ENCODE results near the gene FBXL7. TPM values are rescaled to one million over a fixed set of nuclear protein-coding genes. Genes with fewer than 3 reads are reported as not detected.

Gene FBXL7
- total and polyA plus RNA-seq, 2 donors, result 15.3 to 30.3 TPM

GRCh38 chr5:15487228-15487627, 12.8 kb upstream of the FBXL7 start:
- H3K36me3 ChIP-seq (ENCODE audit: insufficient read depth), result no peaks in the 10 kb centered on the region
- no peak overlapping the region for H3K4me3 ChIP-seq (ENCODE audit: low read depth, low read length)
- H3K27ac ChIP-seq (ENCODE audit: low read depth), result no peak overlapping the region
- no peak for DNase-seq (ENCODE audit: extremely low spot score)
- peaks cover 2% of the 10 kb centered on the region for H3K4me1 ChIP-seq (ENCODE audit: insufficient read depth)
- 79% methylated on average over 2 of the region's 2 CpGs for WGBS

- Histone ChIP-seq H3K4me3 (ENCODE audit: low read depth, low read length) (no peak overlapping the region), H3K27ac (ENCODE audit: low read depth) (no peak overlapping the region), H3K4me1 (ENCODE audit: insufficient read depth) (peaks cover 2% of the 10 kb centered on the region), H3K36me3 (ENCODE audit: insufficient read depth) (no peaks in the 10 kb centered on the region)
- no peak for DNase-seq (ENCODE audit: extremely low spot score)
- WGBS, result 72% methylated on average over 5 of the region's 5 CpGs
These were observed 10.3 kb upstream of the FBXL7 start for GRCh38 chr5:15489571-15490235.

- WGBS, result 97% methylated on average over 1 of the region's 1 CpG
- no peaks in the 10 kb centered on the region for H3K36me3 ChIP-seq (ENCODE audit: insufficient read depth)
- no peaks in the 10 kb centered on the region for H3K4me1 ChIP-seq (ENCODE audit: insufficient read depth)
- no peak overlapping the region for H3K27ac ChIP-seq (ENCODE audit: low read depth)
- no peak for DNase-seq (ENCODE audit: extremely low spot score)
- no peak overlapping the region for H3K4me3 ChIP-seq (ENCODE audit: low read depth, low read length)
These were observed 7.4 kb upstream of the FBXL7 start for GRCh38 chr5:15492545-15492944.

GRCh38 chr5:15493501-15493900, 6.5 kb upstream of the FBXL7 start:
- Histone ChIP-seq H3K36me3 (ENCODE audit: insufficient read depth) (no peaks in the 10 kb centered on the region), H3K4me3 (ENCODE audit: low read depth, low read length) (no peak overlapping the region), H3K27ac (ENCODE audit: low read depth) (no peak overlapping the region), H3K4me1 (ENCODE audit: insufficient read depth) (no peaks in the 10 kb centered on the region)
- DNase-seq (ENCODE audit: extremely low spot score), result no peak
- 76% methylated on average over 5 of the region's 5 CpGs for WGBS

GRCh38 chr5:15495026-15495425, 5.0 kb upstream of the FBXL7 start:
- WGBS, result 85% methylated on average over 6 of the region's 6 CpGs
- H3K4me3 ChIP-seq (ENCODE audit: low read depth, low read length), result no peak overlapping the region
- no peak overlapping the region for H3K27ac ChIP-seq (ENCODE audit: low read depth)
- H3K4me1 ChIP-seq (ENCODE audit: insufficient read depth), result no peaks in the 10 kb centered on the region
- no peak for DNase-seq (ENCODE audit: extremely low spot score)
- no peaks in the 10 kb centered on the region for H3K36me3 ChIP-seq (ENCODE audit: insufficient read depth)

GRCh38 chr5:15496886-15497285, 3.1 kb upstream of the FBXL7 start:
- no peak for DNase-seq (ENCODE audit: extremely low spot score)
- Histone ChIP-seq H3K36me3 (ENCODE audit: insufficient read depth) (no peaks in the 10 kb centered on the region), H3K4me3 (ENCODE audit: low read depth, low read length) (no peak overlapping the region), H3K27ac (ENCODE audit: low read depth) (no peak overlapping the region), H3K4me1 (ENCODE audit: insufficient read depth) (no peaks in the 10 kb centered on the region)
- 73% methylated on average over 3 of the region's 3 CpGs for WGBS

GRCh38 chr5:15500325-15501001, 483 bp downstream of the FBXL7 start:
- Histone ChIP-seq H3K4me1 (ENCODE audit: insufficient read depth) (no peaks in the 10 kb centered on the region), H3K36me3 (ENCODE audit: insufficient read depth) (no peaks in the 10 kb centered on the region), H3K4me3 (ENCODE audit: low read depth, low read length) (peak overlapping the region; percentile 82), H3K27ac (ENCODE audit: low read depth) (peak overlapping the region; percentile 94)
- WGBS, result 1% methylated on average over 61 of the region's 61 CpGs
- no peak for DNase-seq (ENCODE audit: extremely low spot score)

GRCh38 chr5:15501091-15501791, 1.3 kb downstream of the FBXL7 start:
- peak; percentile 57 for DNase-seq (ENCODE audit: extremely low spot score)
- peak overlapping the region; percentile 43 for H3K27ac ChIP-seq (ENCODE audit: low read depth)
- WGBS, result under 1% methylated on average over 15 of the region's 15 CpGs
- peak overlapping the region; percentile 82 for H3K4me3 ChIP-seq (ENCODE audit: low read depth, low read length)
- H3K4me1 ChIP-seq (ENCODE audit: insufficient read depth), result no peaks in the 10 kb centered on the region
- no peaks in the 10 kb centered on the region for H3K36me3 ChIP-seq (ENCODE audit: insufficient read depth)

GRCh38 chr5:15502208-15502607, 2.2 kb downstream of the FBXL7 start:
- 15% methylated on average over 5 of the region's 5 CpGs for WGBS
- Histone ChIP-seq H3K4me3 (ENCODE audit: low read depth, low read length) (peak overlapping the region; percentile 82), H3K36me3 (ENCODE audit: insufficient read depth) (no peaks in the 10 kb centered on the region), H3K4me1 (ENCODE audit: insufficient read depth) (no peaks in the 10 kb centered on the region), H3K27ac (ENCODE audit: low read depth) (no peak overlapping the region)
- DNase-seq (ENCODE audit: extremely low spot score), result peak; percentile 33

GRCh38 chr5:15506146-15506545, 6.2 kb downstream of the FBXL7 start:
- no peak for DNase-seq (ENCODE audit: extremely low spot score)
- Histone ChIP-seq H3K36me3 (ENCODE audit: insufficient read depth) (no peaks in the 10 kb centered on the region), H3K4me1 (ENCODE audit: insufficient read depth) (no peaks in the 10 kb centered on the region), H3K4me3 (ENCODE audit: low read depth, low read length) (no peak overlapping the region), H3K27ac (ENCODE audit: low read depth) (no peak overlapping the region)
- WGBS, result 75% methylated on average over 5 of the region's 5 CpGs

- WGBS, result 95% methylated on average over 3 of the region's 3 CpGs
- no peaks in the 10 kb centered on the region for H3K36me3 ChIP-seq (ENCODE audit: insufficient read depth)
- no peak overlapping the region for H3K27ac ChIP-seq (ENCODE audit: low read depth)
- DNase-seq (ENCODE audit: extremely low spot score), result no peak
- no peaks in the 10 kb centered on the region for H3K4me1 ChIP-seq (ENCODE audit: insufficient read depth)
- H3K4me3 ChIP-seq (ENCODE audit: low read depth, low read length), result no peak overlapping the region
These were observed 6.9 kb downstream of the FBXL7 start for GRCh38 chr5:15506897-15507296.

- no peak for DNase-seq (ENCODE audit: extremely low spot score)
- WGBS, result 87% methylated on average over 1 of the region's 1 CpG
- no peak overlapping the region for H3K4me3 ChIP-seq (ENCODE audit: low read depth, low read length)
- H3K4me1 ChIP-seq (ENCODE audit: insufficient read depth), result no peaks in the 10 kb centered on the region
- no peak overlapping the region for H3K27ac ChIP-seq (ENCODE audit: low read depth)
- H3K36me3 ChIP-seq (ENCODE audit: insufficient read depth), result no peaks in the 10 kb centered on the region
These were observed 10.1 kb downstream of the FBXL7 start for GRCh38 chr5:15510092-15510491.

- no peak overlapping the region for H3K27ac ChIP-seq (ENCODE audit: low read depth)
- no peak overlapping the region for H3K4me3 ChIP-seq (ENCODE audit: low read depth, low read length)
- no peaks in the 10 kb centered on the region for H3K36me3 ChIP-seq (ENCODE audit: insufficient read depth)
- no peaks in the 10 kb centered on the region for H3K4me1 ChIP-seq (ENCODE audit: insufficient read depth)
- no peak for DNase-seq (ENCODE audit: extremely low spot score)
- WGBS, result 37% methylated on average over 3 of the region's 3 CpGs
These were observed 10.9 kb downstream of the FBXL7 start for GRCh38 chr5:15510831-15511230.

GRCh38 chr5:15513431-15513830, 13.5 kb downstream of the FBXL7 start:
- 91% methylated on average over 2 of the region's 2 CpGs for WGBS

More at GRCh38 chr5:15513431-15513830, 13.5 kb downstream of the FBXL7 start:
- Histone ChIP-seq H3K4me1 (ENCODE audit: insufficient read depth) (no peaks in the 10 kb centered on the region), H3K27ac (ENCODE audit: low read depth) (no peak overlapping the region), H3K36me3 (ENCODE audit: insufficient read depth) (no peaks in the 10 kb centered on the region), H3K4me3 (ENCODE audit: low read depth, low read length) (no peak overlapping the region)
- DNase-seq (ENCODE audit: extremely low spot score), result no peak
